T-cell (primary cell): ENCODE results near the gene CALD1. TPM values are rescaled to one million over a fixed set of nuclear protein-coding genes. Genes with fewer than 3 reads are reported as not detected.

Experiments
- ATAC-seq, 4 experiments: fragments of 200-7000 bp in 3 of 4; fragments of 150-1000 bp in 1 of 4; cut with Tn5 transposase; replicated peaks in 1 of 4; 1 replicate in 3 of 4; 2 replicates in 1 of 4; pipeline ENCODE4 v1.10.0; 2021; ENCODE audit warnings: moderate library complexity in 3 of 4, mild to moderate bottlenecking in 2 of 4, moderate number of reproducible peaks in 1 of 4
- CTCF ChIA-PET, 2 donors: fragments of 300-600 bp; sonication (Branson Sonifier 250); formaldehyde crosslinking; loops; one replicate each; lab custom pipeline; 2022; ENCODE audit warnings: antibody characterized with exemption in 2 of 2; lab: Charles Lee
- POLR2A ChIA-PET, 2 donors: fragments of 300-600 bp; sonication (Branson Sonifier 250); formaldehyde crosslinking; loops; one replicate each; lab custom pipeline; 2022; ENCODE audit warnings: antibody characterized with exemption in 2 of 2; lab: Charles Lee
- DNase-seq, 35 experiments: peaks; one replicate each; pipeline versions ENCODE4 v3.0.0 to v3.0.0-alpha.2; 2013 to 2023
- H3K27ac ChIP-seq: one replicate; pipeline ENCODE4 v1.5.1; 2013; ENCODE audit warnings: low read length
- H3K27me3 ChIP-seq, 2 experiments: replicated peaks in 1 of 2; 1 replicate in 1 of 2; 2 replicates in 1 of 2; pipeline versions ENCODE4 v1.6.1 to v1.7.0; 2013; ENCODE audit warnings: low read length in 1 of 2, mixed read lengths in 1 of 2; ENCODE audit not compliant: control insufficient read depth in 2 of 2, insufficient read depth in 2 of 2; ENCODE audit errors: extremely low read depth in 1 of 2
- H3K36me3 ChIP-seq, 2 donors: 1 replicate in 1 of 2; 2 replicates in 1 of 2; pipeline versions ENCODE4 v1.6.1 to v1.7.0; 2013; ENCODE audit warnings: low read length in 1 of 2; ENCODE audit not compliant: control insufficient read depth in 2 of 2, insufficient read depth in 1 of 2; ENCODE audit errors: extremely low read depth in 1 of 2
- H3K4me1 ChIP-seq, 2 experiments: 1 replicate in 1 of 2; 2 replicates in 1 of 2; pipeline versions ENCODE4 v1.6.1 to v1.7.0; 2013; ENCODE audit warnings: low read length in 2 of 2, mixed read lengths in 1 of 2; ENCODE audit not compliant: insufficient read depth in 2 of 2, control insufficient read depth in 1 of 2; ENCODE audit errors: extremely low read depth in 1 of 2
- H3K4me3 ChIP-seq, 2 donors: 1 replicate in 1 of 2; 2 replicates in 1 of 2; pipeline versions ENCODE4 v1.5.1 to v1.7.0; 2013; ENCODE audit warnings: mild to moderate bottlenecking in 2 of 2, low read length in 1 of 2, moderate library complexity in 1 of 2; ENCODE audit not compliant: control insufficient read depth in 1 of 2; ENCODE audit errors: extremely low read depth in 1 of 2
- H3K9me3 ChIP-seq: 2 replicates; pipeline ENCODE4 v1.7.0; 2013
- H3K27ac Mint-ChIP-seq, 2 donors: one replicate each; pipeline ENCODE4 v1.8.0; 2020 to 2021; ENCODE audit warnings: mild to moderate bottlenecking in 2 of 2, mixed read lengths in 2 of 2
- H3K27me3 Mint-ChIP-seq, 2 donors: one replicate each; pipeline ENCODE4 v1.8.0; 2021 to 2022; ENCODE audit warnings: mixed read lengths in 2 of 2
- H3K36me3 Mint-ChIP-seq: one replicate; pipeline ENCODE4 v1.8.0; 2021; ENCODE audit warnings: mixed read lengths
- H3K4me1 Mint-ChIP-seq, 3 donors: one replicate each; pipeline ENCODE4 v1.8.0; 2020 to 2022; ENCODE audit warnings: mixed read lengths in 3 of 3, mild to moderate bottlenecking in 1 of 3
- H3K4me3 Mint-ChIP-seq, 3 donors: one replicate each; pipeline ENCODE4 v1.8.0; 2020 to 2022; ENCODE audit warnings: mild to moderate bottlenecking in 3 of 3, mixed read lengths in 3 of 3, moderate library complexity in 3 of 3
- H3K9me3 Mint-ChIP-seq, 3 donors: one replicate each; pipeline ENCODE4 v1.8.0; 2020 to 2022; ENCODE audit warnings: mixed read lengths in 3 of 3
- WGBS: methylation state at CpG from one replicate; pipeline ENCODE4 v1.1.5; 2013; ENCODE audit warnings: missing lambda C conversion rate; ENCODE audit not compliant: insufficient coverage; 5-methylcytosine and 5-hydroxymethylcytosine counted together
- total RNA-seq, 35 experiments: library from RNA in 6 of 35; stranded (reverse) in 6 of 35; fragments of 120-200 nt in 1 of 35; gene quantifications; one replicate each; pipeline versions ENCODE4 v1.2.1 to v1.2.4 and lab custom pipeline; 2013 to 2026

The CALD1 gene
- total RNA-seq, 5 donors from 2014 or later (not counting 1 experiment from before 2014, with no cell fraction given): 0.95 to 2.4 (median 1.4) TPM; not detected in 1

- Histone ChIP-seq H3K4me3 (no peak overlapping the region), H3K9me3 (no peaks in the 10 kb centered on the region), H3K27ac (no peak overlapping the region), H3K36me3 (peaks cover 0 to 5% of the 10 kb centered on the region in 2 donors), H3K27me3 (no peaks in the 10 kb centered on the region), H3K4me1 (peaks cover 8 to 12% of the 10 kb centered on the region in 2 experiments)
- Mint-ChIP-seq H3K36me3 (peaks cover 34% of the 10 kb centered on the region), H3K27me3 (no peaks in the 10 kb centered on the region), H3K4me1 (peaks cover 24 to 41% (median 27%) of the 10 kb centered on the region in 3 donors), H3K9me3 (no peaks in the 10 kb centered on the region), H3K27ac (no peak overlapping the region), H3K4me3 (no peak overlapping the region)
- ATAC-seq (no peak), DNase-seq (no peak)
- ChIA-PET CTCF (no interaction called here), POLR2A (interaction anchor here in 1 of 2 donors (0.6 kb wide), 1 partner anchor 31 kb away, joined by 4 read pairs; no protein-coding TSS in a partner anchor)
Measured at GRCh38 chr7:134857958-134858357, 78.5 kb downstream of the CALD1 start.

GRCh38 chr7:134859783-134860182 is 80.3 kb downstream of the CALD1 start:
- Histone ChIP-seq H3K9me3 (no peaks in the 10 kb centered on the region), H3K4me3 (no peak overlapping the region), H3K36me3 (peaks cover 0 to 5% of the 10 kb centered on the region in 2 donors), H3K27ac (no peak overlapping the region), H3K4me1 (peaks cover 16 to 21% of the 10 kb centered on the region in 2 experiments), H3K27me3 (no peaks in the 10 kb centered on the region)
- H3K27me3 Mint-ChIP-seq: no peaks in the 10 kb centered on the region
- peaks cover 25 to 49% (median 36%) of the 10 kb centered on the region in 3 donors for H3K4me1 Mint-ChIP-seq
- peaks cover 31% of the 10 kb centered on the region for H3K36me3 Mint-ChIP-seq
- CTCF ChIA-PET: no interaction called here
- DNase-seq: no peak
- no peak for ATAC-seq
- POLR2A ChIA-PET: no interaction called here
- no peak overlapping the region for H3K4me3 Mint-ChIP-seq
- H3K9me3 Mint-ChIP-seq: no peaks in the 10 kb centered on the region
- H3K27ac Mint-ChIP-seq: no peak overlapping the region
- WGBS: 83% methylated on average over 1 of the region's 1 CpG

GRCh38 chr7:134865001-134865845 is 85.8 kb downstream of the CALD1 start:
- CTCF ChIA-PET: no interaction called here
- H3K27ac ChIP-seq: peak overlapping the region; percentile 14
- Mint-ChIP-seq H3K4me1 (peaks cover 17 to 48% (median 32%) of the 10 kb centered on the region in 3 donors), H3K27me3 (no peaks in the 10 kb centered on the region), H3K27ac (peak overlapping the region; percentile 84 to 86), H3K9me3 (no peaks in the 10 kb centered on the region), H3K4me3 (peak overlapping the region; percentile 65 to 77 (median 74)), H3K36me3 (peaks cover 14% of the 10 kb centered on the region)
- ATAC-seq: peak; percentile 91 to 95 (median 92)
- POLR2A ChIA-PET: interaction anchor here in 1 of 2 donors (0.6 to 0.9 kb wide), 2 partner anchors 231 to 628 kb away, joined by 3 to 4 read pairs; no protein-coding TSS in a partner anchor
- 0% methylated on average over 2 of the region's 9 CpGs for WGBS
- peak in 31 of 35 experiments; percentile 2 to 66 (median 32) for DNase-seq
- peaks cover 0 to 5% of the 10 kb centered on the region in 2 donors for H3K36me3 ChIP-seq
- H3K4me1 ChIP-seq: peaks cover 17 to 18% of the 10 kb centered on the region in 2 experiments
- H3K27me3 ChIP-seq: no peaks in the 10 kb centered on the region
- H3K4me3 ChIP-seq: peak overlapping the region; percentile 12 to 53
- no peaks in the 10 kb centered on the region for H3K9me3 ChIP-seq

- Mint-ChIP-seq H3K9me3 (no peaks in the 10 kb centered on the region), H3K4me3 (no peak overlapping the region), H3K27ac (no peak overlapping the region), H3K4me1 (peaks cover 19 to 58% (median 35%) of the 10 kb centered on the region in 3 donors), H3K27me3 (no peaks in the 10 kb centered on the region), H3K36me3 (peaks cover 2% of the 10 kb centered on the region)
- Histone ChIP-seq H3K4me3 (no peak overlapping the region), H3K36me3 (no peaks in the 10 kb centered on the region), H3K4me1 (peaks cover 17 to 18% of the 10 kb centered on the region in 2 experiments), H3K9me3 (no peaks in the 10 kb centered on the region), H3K27ac (no peak overlapping the region), H3K27me3 (no peaks in the 10 kb centered on the region)
- CTCF ChIA-PET: no interaction called here
- ATAC-seq (no peak), DNase-seq (no peak)
- WGBS: 92% methylated on average over 2 of the region's 8 CpGs
- POLR2A ChIA-PET: no interaction called here
Measured at GRCh38 chr7:134866617-134867016, 87.2 kb downstream of the CALD1 start.

- peaks cover 0 to 7% of the 10 kb centered on the region in 2 experiments for H3K27me3 ChIP-seq
- H3K27me3 Mint-ChIP-seq: peaks cover 0 to 3% of the 10 kb centered on the region in 2 donors
- H3K4me3 Mint-ChIP-seq: no peak overlapping the region
- no peaks in the 10 kb centered on the region for H3K36me3 ChIP-seq
- POLR2A ChIA-PET: no interaction called here
- no peaks in the 10 kb centered on the region for H3K9me3 ChIP-seq
- no peaks in the 10 kb centered on the region for H3K36me3 Mint-ChIP-seq
- no peak for ATAC-seq
- CTCF ChIA-PET: no interaction called here
- H3K4me1 ChIP-seq: peaks cover 7 to 9% of the 10 kb centered on the region in 2 experiments
- no peak overlapping the region for H3K4me3 ChIP-seq
- H3K27ac ChIP-seq: no peak overlapping the region
- 83% methylated on average over 1 of the region's 5 CpGs for WGBS
- no peak for DNase-seq
- H3K9me3 Mint-ChIP-seq: no peaks in the 10 kb centered on the region
- no peak overlapping the region for H3K27ac Mint-ChIP-seq
- peaks cover 13 to 49% (median 19%) of the 10 kb centered on the region in 3 donors for H3K4me1 Mint-ChIP-seq
Measured at GRCh38 chr7:134870156-134870555, 90.7 kb downstream of the CALD1 start.

GRCh38 chr7:134870781-134871180 is 91.3 kb downstream of the CALD1 start:
- Mint-ChIP-seq H3K4me1 (peaks cover 7 to 43% (median 13%) of the 10 kb centered on the region in 3 donors), H3K36me3 (no peaks in the 10 kb centered on the region), H3K4me3 (no peak overlapping the region), H3K27ac (no peak overlapping the region), H3K27me3 (peaks cover 0 to 3% of the 10 kb centered on the region in 2 donors), H3K9me3 (no peaks in the 10 kb centered on the region)
- Histone ChIP-seq H3K36me3 (no peaks in the 10 kb centered on the region), H3K27ac (no peak overlapping the region), H3K4me1 (peaks cover 3% of the 10 kb centered on the region in 2 experiments), H3K4me3 (no peak overlapping the region), H3K9me3 (no peaks in the 10 kb centered on the region), H3K27me3 (peaks cover 0 to 7% of the 10 kb centered on the region in 2 experiments)
- DNase-seq: no peak
- ATAC-seq: no peak
- ChIA-PET POLR2A (no interaction called here), CTCF (no interaction called here)
- no CpG with 5 or more reads among the region's 1 CpG for WGBS
